ENCODE data around the gene USP10. TPM values are rescaled to one million over a fixed set of nuclear protein-coding genes. Genes with fewer than 3 reads are reported as not detected.

Gene USP10
- total RNA-seq, 4 donors from 2014 or later = 31.7 to 56.1 (median 43.2) TPM

- Histone ChIP-seq H3K9me3 (no peaks in the 10 kb centered on the region), H3K4me1 (peaks cover 0 to 48% (median 5%) of the 10 kb centered on the region in 4 donors), H3K36me3 (no peaks in the 10 kb centered on the region), H3K27ac (no peak overlapping the region), H3K27me3 (no peaks in the 10 kb centered on the region), H3K4me3 (no peak overlapping the region)
- DNase-seq (ENCODE audit: low spot score in 2 of 2) = no peak
- TF ChIP-seq EP300 (IDR thresholded peaks at IDR 0.05) = no peak
- TF ChIP-seq POLR2A (IDR thresholded peaks at IDR 0.05) = no peak
- no peak for TF ChIP-seq CTCF (IDR thresholded peaks at IDR 0.05)
- WGBS, 2 donors = 87 to 90% methylated on average over 11 of the region's 11 CpGs
Observed at GRCh38 chr16:84710686-84711085, 10.9 kb downstream of the USP10 start.

GRCh38 chr16:84712138-84712671 is 12.4 kb downstream of the USP10 start:
- H3K27me3 ChIP-seq = no peaks in the 10 kb centered on the region
- WGBS, 2 donors = 80 to 83% methylated on average over 8 of the region's 8 CpGs
- H3K27ac ChIP-seq = no peak overlapping the region
- H3K9me3 ChIP-seq = no peaks in the 10 kb centered on the region
- peaks cover 0 to 12% (median 0%) of the 10 kb centered on the region in 3 donors for H3K36me3 ChIP-seq
- H3K4me3 ChIP-seq = no peak overlapping the region
- DNase-seq (ENCODE audit: low spot score in 2 of 2) = no peak
- H3K4me1 ChIP-seq = peaks cover 0 to 45% (median 5%) of the 10 kb centered on the region in 4 donors
- TF ChIP-seq CTCF (IDR thresholded peaks at IDR 0.05) (no peak), EP300 (IDR thresholded peaks at IDR 0.05) (no peak), POLR2A (IDR thresholded peaks at IDR 0.05) (no peak)

DNA sequence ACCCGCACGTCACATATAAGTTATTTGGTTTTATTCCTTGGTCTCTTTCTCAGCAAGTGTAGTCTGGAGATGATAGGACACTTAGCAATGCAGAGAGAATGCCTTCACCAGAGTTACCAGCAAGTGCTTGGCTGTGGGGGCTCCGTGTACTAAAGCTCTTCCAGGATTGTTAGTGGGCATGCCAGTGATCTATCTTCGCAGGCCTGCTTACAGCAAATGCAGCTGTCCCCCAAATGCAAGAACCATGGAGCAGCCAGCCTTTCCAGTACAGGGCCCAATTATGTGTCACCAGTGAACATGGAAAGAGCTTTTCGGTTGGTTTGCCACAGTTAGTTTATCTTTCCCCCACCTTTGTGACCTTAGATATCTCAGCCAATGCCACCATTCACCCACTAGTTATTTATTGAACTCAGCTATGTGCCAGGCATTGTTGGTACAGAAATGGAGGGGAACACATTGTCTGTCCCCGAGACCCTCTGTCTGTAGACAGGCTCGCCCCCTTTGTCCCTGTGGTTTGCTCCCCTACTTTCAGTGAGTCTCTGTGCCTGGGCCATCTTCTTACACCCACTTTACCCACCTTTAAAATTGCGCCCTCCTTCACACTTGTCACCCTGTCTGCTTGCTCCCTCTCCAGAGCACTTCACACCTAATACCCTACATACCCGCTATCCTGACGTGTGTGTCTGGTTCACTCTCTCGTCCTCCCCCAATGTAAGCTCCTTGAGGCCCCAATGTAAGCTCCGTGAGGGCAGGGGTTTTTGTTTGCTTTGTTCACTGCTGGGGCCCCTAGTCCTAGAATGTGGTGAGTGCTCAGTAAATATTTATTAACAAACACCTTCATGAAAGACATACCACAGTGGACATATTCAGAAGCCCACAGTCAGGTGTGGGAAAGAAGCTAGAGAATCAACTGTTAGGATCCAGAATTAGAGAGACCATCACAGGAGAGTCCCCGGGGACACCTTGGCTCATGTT is 13.3 kb downstream of the USP10 start:
- H3K4me1 ChIP-seq = peaks cover 0 to 38% (median 5%) of the 10 kb centered on the region in 4 donors
- H3K9me3 ChIP-seq = no peaks in the 10 kb centered on the region
- no peaks in the 10 kb centered on the region for H3K27me3 ChIP-seq
- no peak overlapping the region for H3K4me3 ChIP-seq
- 89 to 90% methylated on average over 13 of the region's 13 CpGs for WGBS, 2 donors
- no peak for DNase-seq (ENCODE audit: low spot score in 2 of 2)
- TF ChIP-seq EP300 (IDR thresholded peaks at IDR 0.05) (no peak), POLR2A (IDR thresholded peaks at IDR 0.05) (no peak), CTCF (IDR thresholded peaks at IDR 0.05) (no peak)
- H3K27ac ChIP-seq = no peak overlapping the region
- peaks cover 0 to 12% (median 0%) of the 10 kb centered on the region in 3 donors for H3K36me3 ChIP-seq

DNA sequence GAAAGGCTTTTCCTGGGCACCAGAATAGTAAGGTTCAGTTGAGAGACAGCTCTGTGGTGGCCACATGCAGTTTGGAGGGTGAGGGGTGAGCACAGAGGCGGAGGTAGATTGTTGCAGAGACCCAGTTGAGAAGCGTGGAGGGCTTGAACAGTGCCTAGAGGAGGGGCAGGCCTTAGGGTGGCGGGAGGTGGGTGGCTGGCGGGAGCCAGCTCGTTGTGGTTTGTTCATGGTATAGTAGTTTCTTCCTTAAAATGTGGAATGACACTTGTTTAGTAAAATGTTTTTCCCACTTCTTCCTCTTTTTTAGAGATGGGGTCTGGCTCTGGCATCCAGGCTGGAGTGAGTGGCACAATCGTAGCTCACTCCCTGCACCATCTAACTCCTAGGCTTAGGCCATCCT is 14.2 kb downstream of the USP10 start:
- Histone ChIP-seq H3K27me3 (no peaks in the 10 kb centered on the region), H3K4me1 (peaks cover 0 to 32% (median 5%) of the 10 kb centered on the region in 4 donors), H3K4me3 (no peak overlapping the region), H3K9me3 (no peaks in the 10 kb centered on the region), H3K27ac (no peak overlapping the region), H3K36me3 (peaks cover 0 to 12% (median 0%) of the 10 kb centered on the region in 3 donors)
- no peak for DNase-seq (ENCODE audit: low spot score in 2 of 2)
- TF ChIP-seq POLR2A (IDR thresholded peaks at IDR 0.05) = no peak
- no peak for TF ChIP-seq EP300 (IDR thresholded peaks at IDR 0.05)
- TF ChIP-seq CTCF (IDR thresholded peaks at IDR 0.05) = no peak
- 70 to 71% methylated on average over 6 of the region's 6 CpGs for WGBS, 2 donors

GRCh38 chr16:84715424-84715823 is 15.6 kb downstream of the USP10 start:
- no peak for DNase-seq (ENCODE audit: low spot score in 2 of 2)
- WGBS, 2 donors = 74 to 75% methylated on average over 3 of the region's 3 CpGs
- Histone ChIP-seq H3K9me3 (no peaks in the 10 kb centered on the region), H3K27me3 (no peaks in the 10 kb centered on the region), H3K4me1 (peaks cover 0 to 43% (median 7%) of the 10 kb centered on the region in 4 donors), H3K4me3 (no peak overlapping the region), H3K27ac (no peak overlapping the region), H3K36me3 (peaks cover 0 to 12% (median 0%) of the 10 kb centered on the region in 3 donors)
- TF ChIP-seq POLR2A (IDR thresholded peaks at IDR 0.05) = no peak
- TF ChIP-seq CTCF (IDR thresholded peaks at IDR 0.05) = no peak
- no peak for TF ChIP-seq EP300 (IDR thresholded peaks at IDR 0.05)

Measured in tibial nerve (tissue), 4 donors.